Sigmoid colon (tissue), 4 donors: ENCODE data around the gene MTSS2.

ENCODE experiments used
- CTCF ChIP-seq, 4 experiments: fragments of 450-650 bp in 3 of 4; fragments of 200-600 bp in 1 of 4; IDR thresholded peaks; one replicate each; pipeline ENCODE4 v1.5.1; 2016 to 2019; ENCODE audit warnings: antibody characterized with exemption in 4 of 4, mild to moderate bottlenecking in 3 of 4, moderate library complexity in 2 of 4
- EP300 ChIP-seq, 4 donors: sonication (generic); formaldehyde crosslinking; IDR thresholded peaks; one replicate each; pipeline ENCODE4 v1.6.1; 2017; ENCODE audit warnings: antibody characterized with exemption in 4 of 4

DNA sequence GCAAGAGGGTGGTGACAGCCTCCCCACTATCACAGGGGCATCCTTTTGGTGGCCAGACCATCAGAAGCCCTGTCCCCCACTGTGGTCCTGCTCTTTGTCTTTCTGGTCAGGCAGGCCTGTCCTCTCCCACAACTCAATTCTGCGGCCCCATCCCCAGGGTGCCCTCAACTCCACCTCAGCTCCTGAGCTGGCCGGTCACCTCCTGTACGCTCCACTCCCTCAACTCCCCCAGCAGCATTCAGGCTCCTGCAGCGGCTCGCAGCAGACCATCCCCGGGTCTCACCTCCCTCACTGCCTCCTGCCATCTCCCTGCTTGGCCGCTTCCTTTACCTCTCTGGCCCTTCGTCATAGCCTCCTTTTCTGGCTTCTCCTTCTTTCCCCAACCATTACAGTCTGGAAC, 43.4 kb upstream of the MTSS2 start:
- no peak for TF ChIP-seq CTCF (IDR thresholded peaks at IDR 0.05)
- no peak for TF ChIP-seq EP300 (IDR thresholded peaks at IDR 0.05)
